Body of pancreas (tissue), 4 donors: ENCODE results near the gene RUNDC3A. TPM values are rescaled to one million over a fixed set of nuclear protein-coding genes. Genes with fewer than 3 reads are reported as not detected.

Experiments used
- ATAC-seq: fragments of 150-250 bp; one replicate; pipeline ENCODE4 v1.9.1; 2016
- DNase-seq, 4 donors: peaks; one replicate each; pipeline ENCODE4 v3.0.0-alpha.2; 2019
- H3K27ac ChIP-seq, 4 donors: fragments of 200-600 bp; sonication (generic); 1 replicate in 3 of 4; 2 replicates in 1 of 4; pipeline versions ENCODE4 v1.5.1 to v1.6.1; 2016 to 2019; ENCODE audit warnings: mild to moderate bottlenecking in 1 of 4, mixed read lengths in 1 of 4, moderate library complexity in 1 of 4
- H3K27me3 ChIP-seq, 2 donors: fragments of 200-600 bp; sonication (generic); one replicate each; pipeline ENCODE4 v1.6.0; 2016; ENCODE audit warnings: mild to moderate bottlenecking in 1 of 2
- H3K36me3 ChIP-seq, 2 donors: fragments of 200-600 bp; sonication (generic); replicated peaks in 1 of 2; 2 replicates each; pipeline ENCODE4 v1.5.1; 2016; ENCODE audit warnings: low read depth in 2 of 2; ENCODE audit not compliant: insufficient read depth in 1 of 2
- H3K4me1 ChIP-seq: fragments of 200-600 bp; sonication (generic); one replicate; pipeline ENCODE4 v1.6.0; 2016
- H3K4me3 ChIP-seq, 2 donors: fragments of 200-600 bp; sonication (generic); 1 replicate in 1 of 2; 2 replicates in 1 of 2; pipeline ENCODE4 v1.5.1; 2016 to 2019
- H3K9me3 ChIP-seq, 3 donors: fragments of 200-600 bp; sonication (generic); 1 replicate in 2 of 3; 2 replicates in 1 of 3; pipeline ENCODE4 v1.5.1; 2016
- POLR2A ChIP-seq, 3 donors: fragments of 450-650 bp; IDR thresholded peaks; one replicate each; pipeline ENCODE4 v1.6.1; 2016; ENCODE audit warnings: antibody characterized with exemption in 3 of 3, mild to moderate bottlenecking in 2 of 3
- WGBS, 2 donors: methylation state at CpG; one replicate each; pipeline ENCODE4 v1.1.5; 2017; 5-methylcytosine and 5-hydroxymethylcytosine counted together
- intact Hi-C: fragments of 100-400 bp; cut with DNase I; formaldehyde crosslinking; loops from one replicate; pipeline ENCODE4 v1.15.1; 2023
- total RNA-seq, 2 donors: library from RNA; depleted of rRNA; stranded (reverse); fragments of >200 nt; gene quantifications; one replicate each; pipeline ENCODE4 v1.1.0, GENCODE V29; 2016
- TF ChIP-seq, protein P1 (sequence below), 7 experiments: fragments of 450-650 bp in 4 of 7; fragments of 200-600 bp in 3 of 7; sonication (generic) in 3 of 7; IDR thresholded peaks; one replicate each; pipeline ENCODE4 v1.5.1; 2016 to 2019; ENCODE audit warnings: antibody characterized with exemption in 7 of 7

Gene RUNDC3A
- total RNA-seq, 2 donors from 2014 or later = 2.6 TPM; not detected in 1

GRCh38 chr17:44308865-44309264 is 464 bp downstream of the RUNDC3A start:
- ATAC-seq (no peak), DNase-seq (no peak)
- no peaks in the 10 kb centered on the region for H3K27me3 ChIP-seq
- peaks cover 19% of the 10 kb centered on the region for H3K4me1 ChIP-seq
- 8 to 18% methylated on average over 4 to 13 of the region's 15 CpGs for WGBS, 2 donors
- intact Hi-C loops = no loop called here
- H3K4me3 ChIP-seq = no peak overlapping the region
- H3K27ac ChIP-seq = peak overlapping the region in 2 of 4 donors; percentile 44 to 52
- no peaks in the 10 kb centered on the region for H3K36me3 ChIP-seq
- H3K9me3 ChIP-seq = no peaks in the 10 kb centered on the region
- TF ChIP-seq, protein P1, sequence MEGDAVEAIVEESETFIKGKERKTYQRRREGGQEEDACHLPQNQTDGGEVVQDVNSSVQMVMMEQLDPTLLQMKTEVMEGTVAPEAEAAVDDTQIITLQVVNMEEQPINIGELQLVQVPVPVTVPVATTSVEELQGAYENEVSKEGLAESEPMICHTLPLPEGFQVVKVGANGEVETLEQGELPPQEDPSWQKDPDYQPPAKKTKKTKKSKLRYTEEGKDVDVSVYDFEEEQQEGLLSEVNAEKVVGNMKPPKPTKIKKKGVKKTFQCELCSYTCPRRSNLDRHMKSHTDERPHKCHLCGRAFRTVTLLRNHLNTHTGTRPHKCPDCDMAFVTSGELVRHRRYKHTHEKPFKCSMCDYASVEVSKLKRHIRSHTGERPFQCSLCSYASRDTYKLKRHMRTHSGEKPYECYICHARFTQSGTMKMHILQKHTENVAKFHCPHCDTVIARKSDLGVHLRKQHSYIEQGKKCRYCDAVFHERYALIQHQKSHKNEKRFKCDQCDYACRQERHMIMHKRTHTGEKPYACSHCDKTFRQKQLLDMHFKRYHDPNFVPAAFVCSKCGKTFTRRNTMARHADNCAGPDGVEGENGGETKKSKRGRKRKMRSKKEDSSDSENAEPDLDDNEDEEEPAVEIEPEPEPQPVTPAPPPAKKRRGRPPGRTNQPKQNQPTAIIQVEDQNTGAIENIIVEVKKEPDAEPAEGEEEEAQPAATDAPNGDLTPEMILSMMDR (IDR thresholded peaks at IDR 0.05) = no peak
- no peak for TF ChIP-seq POLR2A (IDR thresholded peaks at IDR 0.05)

- Histone ChIP-seq H3K27me3 (no peaks in the 10 kb centered on the region), H3K9me3 (no peaks in the 10 kb centered on the region), H3K4me3 (no peak overlapping the region), H3K36me3 (no peaks in the 10 kb centered on the region), H3K27ac (no peak overlapping the region), H3K4me1 (peaks cover 19% of the 10 kb centered on the region)
- 79 to 83% methylated on average over 1 to 5 of the region's 5 CpGs for WGBS, 2 donors
- ATAC-seq (no peak), DNase-seq (no peak)
- intact Hi-C loops = no loop called here
- TF ChIP-seq, protein P1 (IDR thresholded peaks at IDR 0.05) = no peak
- no peak for TF ChIP-seq POLR2A (IDR thresholded peaks at IDR 0.05)
Measured at GRCh38 chr17:44309472-44309871, 1.1 kb downstream of the RUNDC3A start.

GRCh38 chr17:44310188-44310587 is 1.8 kb downstream of the RUNDC3A start:
- ATAC-seq (no peak), DNase-seq (no peak)
- WGBS, 2 donors = 82 to 93% methylated on average over 2 of the region's 2 CpGs

GRCh38 chr17:44310609-44311376 is 2.4 kb downstream of the RUNDC3A start:
- H3K4me3 ChIP-seq = no peak overlapping the region
- peaks cover 0 to 3% of the 10 kb centered on the region in 2 donors for H3K27me3 ChIP-seq
- H3K27ac ChIP-seq = no peak overlapping the region
- DNase-seq = no peak
- peaks cover 28% of the 10 kb centered on the region for H3K4me1 ChIP-seq
- TF ChIP-seq, protein P1 (IDR thresholded peaks at IDR 0.05) = no peak
- TF ChIP-seq POLR2A (IDR thresholded peaks at IDR 0.05) = no peak
- intact Hi-C loops = no loop called here
- WGBS, 2 donors = 60 to 75% methylated on average over 1 to 10 of the region's 10 CpGs
- H3K9me3 ChIP-seq = no peaks in the 10 kb centered on the region
- no peak for ATAC-seq
- H3K36me3 ChIP-seq = no peaks in the 10 kb centered on the region

More at GRCh38 chr17:44310188-44310587, 1.8 kb downstream of the RUNDC3A start:
- Histone ChIP-seq H3K36me3 (no peaks in the 10 kb centered on the region), H3K4me3 (no peak overlapping the region), H3K27me3 (no peaks in the 10 kb centered on the region), H3K9me3 (no peaks in the 10 kb centered on the region), H3K4me1 (peaks cover 24% of the 10 kb centered on the region), H3K27ac (no peak overlapping the region)
- intact Hi-C loops = no loop called here
- TF ChIP-seq, protein P1 (IDR thresholded peaks at IDR 0.05) = no peak
- no peak for TF ChIP-seq POLR2A (IDR thresholded peaks at IDR 0.05)
